ENCODE measurements around the gene TRAPPC3.
"Not testable (repeated sequence)": the region's sequence is repeated elsewhere in the genome, so short reads cannot be mapped to it uniquely, and the experiment has no call there.

The TRAPPC3 gene

DNA sequence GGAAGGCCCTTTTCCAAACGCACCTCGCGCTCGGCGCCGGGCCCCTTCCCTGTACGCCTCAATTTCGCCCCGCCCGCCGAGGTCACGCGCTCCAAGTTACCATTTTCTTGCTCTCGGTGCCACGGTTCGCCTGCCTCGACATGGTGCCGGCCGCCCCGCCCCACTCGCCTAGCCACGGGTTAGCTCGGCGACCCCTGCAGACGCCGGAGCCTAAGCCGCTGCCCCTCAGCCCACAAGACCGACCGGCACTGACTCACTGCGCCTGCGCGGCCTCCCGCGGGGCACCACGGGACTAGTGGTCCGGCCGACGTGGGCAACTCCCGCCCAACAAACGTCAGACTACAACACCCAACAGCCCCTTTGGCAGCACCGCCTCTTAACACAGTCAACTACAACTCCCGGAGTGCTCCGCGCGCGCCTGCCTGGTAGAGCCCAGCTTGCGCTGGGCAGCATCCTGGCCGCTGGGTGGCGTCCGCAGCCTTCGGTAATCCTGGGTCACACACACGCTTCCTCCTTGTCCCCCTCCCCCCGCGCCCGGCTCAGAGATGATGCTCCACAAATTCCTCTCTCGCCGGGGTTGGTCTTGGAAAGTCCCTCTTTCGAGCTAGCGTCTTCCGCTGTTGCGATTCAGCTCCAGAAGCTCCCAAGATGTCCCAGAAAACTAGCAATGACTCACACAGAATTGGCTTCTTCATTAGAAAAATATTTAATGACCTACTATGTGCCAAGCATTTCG is at the start of gene TRAPPC3:
Gene TRAPPC3 (minus strand): TSS at position 250 of the 736 bp plus-strand sequence. CDS start 108 bp downstream, at position 142.
- DNase-seq (ENCODE audit: low read depth, low spot score) = peak; percentile 99

GRCh38 chr1:36198641-36199040 is 49.4 kb upstream of the TRAPPC3 start:
- no peak for DNase-seq (ENCODE audit: low read depth, low spot score)

- not testable (repeated sequence) for DNase-seq (ENCODE audit: low read depth, low spot score)
Measured at GRCh38 chr1:36196805-36197204, 47.5 kb upstream of the TRAPPC3 start.

DNA sequence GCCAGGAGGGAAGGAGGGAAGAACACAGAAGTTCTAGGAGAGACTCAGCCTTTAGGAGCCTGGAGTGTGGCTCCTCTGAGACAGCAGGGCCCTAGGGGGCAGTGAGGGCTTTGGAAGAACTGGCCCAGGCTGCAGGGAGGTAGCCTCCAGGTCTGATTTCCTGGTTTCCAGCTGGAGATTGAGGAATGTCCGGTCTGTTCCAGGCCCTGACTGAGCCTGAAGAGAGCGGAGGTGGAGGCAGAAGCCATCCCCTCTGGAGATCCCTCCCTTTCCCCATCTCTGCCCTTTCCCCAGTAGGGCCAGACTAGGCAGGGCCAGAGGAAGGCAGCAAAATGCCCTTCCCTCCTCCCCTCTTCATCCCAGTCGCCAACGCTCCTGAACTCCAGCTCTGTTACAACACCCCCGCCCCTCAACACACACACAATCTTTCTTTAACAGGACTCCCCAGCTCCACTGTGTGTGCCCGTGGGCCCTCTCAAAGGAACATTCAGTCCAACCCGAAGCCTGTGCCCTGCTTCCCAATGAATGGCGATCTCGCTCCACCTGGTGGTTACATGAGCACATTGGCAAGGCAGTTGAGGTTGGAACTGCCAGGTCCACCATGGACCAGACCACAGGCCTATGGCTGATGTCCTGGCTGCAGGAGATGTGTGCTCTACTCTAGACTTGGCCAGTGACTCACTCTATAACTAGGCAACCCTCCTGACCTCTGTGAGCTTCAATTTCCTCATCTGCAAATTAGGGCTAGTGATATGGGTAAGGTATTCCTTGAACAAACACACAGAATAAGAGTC is 38.7 kb upstream of the TRAPPC3 start:
- peak; percentile 37 for DNase-seq (ENCODE audit: low read depth, low spot score)

GRCh38 chr1:36183309-36183856 is 34.1 kb upstream of the TRAPPC3 start:
- no peak for DNase-seq (ENCODE audit: low read depth, low spot score)

DNA sequence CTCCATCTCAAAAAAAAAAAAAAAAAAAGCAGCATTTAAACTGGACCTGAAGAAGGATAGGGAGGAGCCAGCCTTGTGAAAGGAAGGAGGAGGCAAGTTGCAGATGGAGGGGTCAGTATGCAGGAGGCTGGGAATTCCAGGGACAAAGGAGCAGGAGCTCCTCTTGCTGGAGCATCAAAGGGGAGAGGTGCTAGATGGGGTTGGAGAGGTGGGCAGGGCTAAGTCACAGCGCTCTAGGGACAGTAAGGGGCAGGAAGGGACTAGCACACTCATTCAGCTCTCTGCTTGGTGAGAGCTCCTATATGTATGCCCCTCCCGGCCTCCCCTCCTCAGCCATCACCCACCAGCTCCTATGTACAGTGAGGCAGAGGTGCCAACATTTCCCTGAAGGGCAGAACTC is 33.4 kb upstream of the TRAPPC3 start:
- no peak for DNase-seq (ENCODE audit: low read depth, low spot score)

DNA sequence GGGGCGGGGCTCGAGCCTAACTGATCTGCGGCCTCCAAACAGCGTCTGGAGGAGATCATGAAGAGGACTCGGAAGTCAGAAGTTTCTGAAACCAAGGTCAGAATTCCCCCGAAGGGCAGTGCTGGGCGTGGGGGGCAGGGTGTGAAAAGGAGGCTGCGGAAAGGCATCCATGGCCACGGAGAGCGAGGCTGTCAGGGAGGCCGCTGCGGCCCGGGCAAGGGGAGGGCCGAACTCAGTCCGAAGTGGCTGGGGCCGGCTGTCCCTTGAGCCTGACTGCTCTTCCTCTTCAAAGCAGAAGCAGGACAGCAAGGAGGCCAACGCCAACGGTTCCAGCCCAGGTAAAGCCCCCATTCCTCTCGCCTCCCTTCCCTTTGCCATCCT is 29.9 kb upstream of the TRAPPC3 start:
- DNase-seq (ENCODE audit: low read depth, low spot score) = no peak

DNA sequence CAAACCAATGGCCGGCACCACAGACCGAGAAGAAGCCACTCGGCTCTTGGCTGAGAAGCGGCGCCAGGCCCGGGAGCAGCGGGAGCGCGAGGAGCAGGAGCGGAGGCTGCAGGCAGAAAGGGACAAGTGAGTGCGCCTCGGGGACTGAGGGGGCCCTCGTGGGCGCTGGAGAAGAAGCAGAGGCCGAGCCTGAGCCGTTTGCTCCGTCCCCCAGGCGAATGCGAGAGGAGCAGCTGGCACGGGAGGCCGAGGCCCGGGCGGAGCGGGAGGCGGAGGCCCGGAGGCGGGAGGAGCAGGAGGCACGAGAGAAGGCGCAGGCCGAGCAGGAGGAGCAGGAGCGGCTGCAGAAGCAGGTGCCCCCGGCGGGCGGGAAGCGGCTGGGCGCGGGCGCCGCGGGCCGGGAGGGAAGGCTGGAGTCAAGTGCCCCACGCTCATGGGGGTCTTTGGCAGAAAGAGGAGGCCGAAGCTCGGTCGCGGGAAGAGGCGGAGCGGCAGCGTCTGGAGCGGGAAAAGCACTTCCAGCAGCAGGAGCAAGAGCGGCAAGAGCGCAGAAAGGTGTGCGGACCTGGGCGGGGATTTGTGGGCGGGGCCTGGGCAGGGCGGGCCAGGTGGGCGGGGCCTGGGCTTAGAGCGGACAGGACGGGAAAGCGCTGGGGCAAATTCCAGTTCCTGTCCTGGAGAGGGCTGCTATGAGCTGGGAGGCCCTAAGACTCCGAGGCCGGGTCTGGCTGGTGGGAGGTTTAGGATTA is 29.4 kb upstream of the TRAPPC3 start:
- DNase-seq (ENCODE audit: low read depth, low spot score) = no peak

DNA sequence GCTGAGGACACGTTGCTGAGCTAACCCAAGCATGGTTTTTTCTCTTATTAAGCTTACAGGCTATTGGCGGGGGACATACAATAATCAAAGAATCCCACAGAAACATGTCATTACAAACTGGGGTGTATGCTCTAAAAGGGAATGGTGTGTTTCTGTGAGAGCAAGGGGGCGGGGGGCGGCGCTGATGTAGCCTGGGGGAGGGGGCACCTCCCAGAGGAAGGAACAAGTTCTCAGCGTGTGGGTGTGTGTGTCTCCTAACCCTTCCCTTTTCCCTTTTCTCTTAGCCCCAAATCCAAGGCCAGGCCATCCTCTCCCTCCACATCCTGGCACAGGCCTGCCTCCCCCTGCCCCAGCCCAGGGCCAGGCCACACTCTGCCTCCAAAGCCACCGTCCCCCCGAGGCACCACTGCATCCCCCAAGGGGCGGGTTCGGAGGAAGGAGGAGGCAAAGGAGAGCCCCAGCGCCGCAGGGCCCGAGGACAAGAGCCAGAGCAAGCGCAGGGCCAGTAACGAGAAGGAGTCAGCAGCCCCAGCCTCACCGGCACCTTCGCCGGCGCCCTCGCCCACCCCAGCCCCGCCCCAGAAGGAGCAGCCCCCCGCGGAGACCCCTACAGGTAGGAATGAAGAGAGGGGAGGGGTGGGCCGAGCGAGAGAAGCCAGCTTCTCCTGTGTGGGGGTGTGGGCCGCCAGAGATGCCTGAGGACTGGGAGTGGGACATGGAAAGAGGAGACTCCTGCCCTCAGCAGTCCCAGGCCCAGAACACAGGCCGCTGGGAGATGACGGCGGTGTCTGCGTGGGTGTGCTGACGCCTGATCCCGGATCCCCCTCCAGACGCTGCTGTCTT is 28.5 kb upstream of the TRAPPC3 start:
- no peak for DNase-seq (ENCODE audit: low read depth, low spot score)

DNA sequence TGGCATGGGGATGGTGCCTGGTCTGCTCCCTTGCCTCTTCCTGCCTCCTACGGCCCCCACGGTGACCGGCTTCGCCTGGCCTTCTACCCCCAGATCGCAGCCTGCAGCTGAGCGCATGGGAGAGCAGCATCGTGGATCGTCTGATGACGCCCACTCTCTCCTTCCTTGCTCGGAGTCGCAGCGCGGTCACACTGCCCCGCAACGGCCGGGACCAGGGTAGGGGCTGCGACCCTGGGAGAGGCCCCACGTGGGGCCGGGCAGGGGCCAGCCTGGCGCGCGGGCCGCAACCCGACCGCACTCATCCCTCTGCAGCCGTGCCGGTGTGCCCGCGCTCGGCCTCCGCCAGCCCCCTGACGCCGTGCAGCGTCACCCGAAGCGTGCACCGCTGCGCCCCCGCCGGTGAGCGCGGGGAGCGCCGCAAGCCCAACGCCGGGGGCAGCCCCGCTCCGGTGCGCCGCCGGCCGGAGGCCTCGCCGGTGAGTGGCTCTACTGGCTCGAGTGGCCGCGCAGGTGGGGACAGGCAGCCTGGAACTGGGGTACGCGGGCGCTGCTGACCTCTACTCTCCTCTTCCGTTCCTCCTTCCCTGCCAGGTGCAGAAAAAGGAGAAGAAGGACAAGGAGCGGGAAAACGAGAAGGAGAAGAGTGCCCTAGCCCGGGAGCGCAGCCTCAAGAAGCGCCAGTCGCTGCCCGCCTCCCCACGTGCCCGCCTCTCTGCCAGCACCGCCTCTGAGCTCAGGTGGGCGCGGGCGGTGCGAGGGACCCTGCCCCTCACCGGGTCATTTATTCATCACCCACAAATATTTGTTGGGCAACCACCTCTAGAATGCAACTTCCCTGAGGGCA is 27.0 kb upstream of the TRAPPC3 start:
- DNase-seq (ENCODE audit: low read depth, low spot score) = no peak

GRCh38 chr1:36175137-36176095 is 26.1 kb upstream of the TRAPPC3 start:
- DNase-seq (ENCODE audit: low read depth, low spot score) = no peak

DNA sequence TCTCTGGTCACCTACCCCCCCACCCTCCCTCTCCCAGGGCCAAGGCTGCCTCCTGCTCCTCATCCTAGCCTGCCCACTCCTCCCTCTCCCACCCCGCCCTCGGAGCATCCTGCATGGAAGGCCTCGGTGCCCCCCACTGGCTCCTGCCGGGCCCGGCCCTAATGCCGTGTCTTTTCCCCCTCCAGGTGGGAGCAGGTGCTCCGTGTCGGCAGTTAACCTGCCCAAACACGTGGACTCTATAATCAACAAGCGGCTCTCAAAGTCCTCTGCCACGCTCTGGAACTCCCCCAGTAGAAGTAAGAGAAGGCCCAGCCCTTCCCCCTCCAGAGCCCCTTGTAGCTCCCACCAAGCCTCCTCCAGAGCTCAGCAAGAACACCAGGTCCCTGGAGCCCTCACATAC is 25.4 kb upstream of the TRAPPC3 start:
- no peak for DNase-seq (ENCODE audit: low read depth, low spot score)

DNA sequence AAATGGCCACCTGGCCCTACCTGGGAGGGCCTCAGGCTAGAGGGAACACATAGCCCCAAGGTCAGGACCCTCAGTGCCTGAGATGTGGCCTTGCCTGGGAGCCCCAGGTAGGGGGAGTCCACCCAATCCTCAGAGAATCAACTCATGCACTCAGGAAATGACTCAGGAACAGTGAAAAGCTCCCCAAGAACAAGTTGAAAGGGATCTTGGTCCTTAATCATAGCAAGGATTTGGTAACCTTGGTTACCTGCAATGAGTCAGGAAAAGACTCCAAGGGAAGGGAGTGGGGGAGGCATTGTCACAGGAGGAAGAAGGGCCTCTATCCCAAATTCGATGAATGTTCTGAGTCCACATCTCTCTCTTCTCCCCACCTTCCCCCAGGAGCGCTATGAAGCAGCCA is 23.7 kb upstream of the TRAPPC3 start:
- no peak for DNase-seq (ENCODE audit: low read depth, low spot score)

- no peak for DNase-seq (ENCODE audit: low read depth, low spot score)
Measured at GRCh38 chr1:36172017-36172747, 22.9 kb upstream of the TRAPPC3 start.

DNA sequence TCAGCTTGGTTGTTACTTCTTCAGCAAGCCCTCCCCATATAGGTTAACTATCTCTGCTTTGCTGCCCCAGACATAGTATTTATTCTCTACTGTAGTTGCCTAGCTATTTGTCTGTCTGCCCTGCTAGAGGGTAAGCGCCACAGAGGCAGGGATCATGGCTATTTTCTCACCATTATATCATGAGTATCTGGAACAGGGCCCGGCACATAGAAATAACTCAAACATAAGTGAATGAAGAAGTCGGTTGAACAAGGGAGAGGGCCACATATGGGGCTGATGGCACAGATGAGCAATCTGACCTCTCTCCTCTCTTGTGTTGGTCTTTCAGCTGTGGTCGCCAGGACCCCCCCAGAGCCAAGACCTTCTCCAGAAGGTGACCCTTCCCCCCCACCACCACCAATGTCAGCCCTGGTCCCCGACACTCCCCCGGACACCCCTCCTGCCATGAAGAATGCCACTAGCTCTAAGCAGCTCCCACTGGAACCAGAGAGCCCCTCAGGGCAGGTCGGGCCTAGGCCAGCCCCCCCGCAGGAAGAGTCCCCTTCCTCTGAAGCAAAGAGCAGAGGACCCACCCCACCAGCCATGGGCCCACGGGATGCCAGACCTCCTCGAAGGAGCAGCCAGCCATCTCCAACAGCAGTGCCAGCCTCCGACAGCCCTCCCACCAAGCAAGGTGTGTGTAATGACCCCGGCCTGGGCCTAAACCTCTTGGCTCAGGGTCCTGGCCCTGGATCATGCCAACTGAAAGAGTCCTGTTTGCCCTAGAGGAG is 21.5 kb upstream of the TRAPPC3 start:
- no peak for DNase-seq (ENCODE audit: low read depth, low spot score)

DNA sequence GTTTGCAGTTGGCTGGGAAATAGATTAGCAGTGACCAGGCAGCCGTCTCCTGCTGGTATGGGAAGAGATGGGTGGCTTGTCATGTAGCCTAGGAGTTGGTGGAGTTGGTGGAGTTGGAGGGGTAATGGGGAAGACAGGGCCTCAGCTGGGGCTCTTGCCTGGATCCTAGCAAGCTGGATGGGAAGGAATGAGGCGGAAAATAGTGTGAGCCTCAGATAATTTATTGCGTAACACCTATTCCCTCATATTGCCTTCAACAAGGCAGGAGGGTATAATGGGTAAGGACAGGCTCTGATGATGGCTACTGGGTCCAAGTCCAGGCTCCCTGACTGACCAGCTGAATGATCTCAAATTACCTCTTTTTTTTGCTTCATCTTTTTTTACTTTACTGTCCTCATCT is 19.2 kb upstream of the TRAPPC3 start:
- no peak for DNase-seq (ENCODE audit: low read depth, low spot score)
